Esophagus muscularis mucosa (tissue), 4 donors: ENCODE measurements around the gene ZNF554. TPM values are rescaled to one million over a fixed set of nuclear protein-coding genes. Genes with fewer than 3 reads are reported as not detected.
"Not testable (repeated sequence)": the region's sequence is repeated elsewhere in the genome, so short reads cannot be mapped to it uniquely, and the experiment has no call there.

Experiments used
- DNase-seq: peaks from one replicate; pipeline ENCODE4 v3.0.0-alpha.2; 2017; ENCODE audit errors: extremely low spot score
- H3K27ac ChIP-seq, 4 donors: fragments of 200-600 bp; sonication (generic); replicated peaks in 1 of 4; 1 replicate in 3 of 4; 2 replicates in 1 of 4; pipeline ENCODE4 v1.5.1; 2016 to 2019; ENCODE audit warnings: mild to moderate bottlenecking in 1 of 4
- H3K27me3 ChIP-seq, 4 donors: fragments of 200-600 bp; sonication (generic); one replicate each; pipeline versions ENCODE4 v1.5.1 to v1.6.0; 2016 to 2019
- H3K36me3 ChIP-seq, 4 donors: fragments of 200-600 bp; sonication (generic); one replicate each; pipeline ENCODE4 v1.5.1; 2016 to 2019
- H3K4me1 ChIP-seq, 4 donors: fragments of 200-600 bp; sonication (generic); one replicate each; pipeline ENCODE4 v1.5.1; 2016 to 2019
- H3K4me3 ChIP-seq, 4 donors: fragments of 200-600 bp; sonication (generic); 1 replicate in 2 of 4; 2 replicates in 2 of 4; pipeline ENCODE4 v1.5.1; 2016 to 2019; ENCODE audit warnings: mild to moderate bottlenecking in 4 of 4, moderate library complexity in 1 of 4
- H3K9me3 ChIP-seq, 4 donors: fragments of 200-600 bp; sonication (generic); 1 replicate in 3 of 4; 2 replicates in 1 of 4; pipeline ENCODE4 v1.5.1; 2016 to 2019
- EP300 ChIP-seq: sonication (generic); formaldehyde crosslinking; IDR thresholded peaks from one replicate; pipeline ENCODE4 v1.6.1; 2017; ENCODE audit warnings: antibody characterized with exemption
- POLR2A ChIP-seq: fragments of 450-650 bp; IDR thresholded peaks from one replicate; pipeline ENCODE4 v1.6.1; 2017; ENCODE audit warnings: antibody characterized with exemption, moderate library complexity, mild to moderate bottlenecking, low read depth
- POLR2AphosphoS5 ChIP-seq, 2 donors: sonication (generic); formaldehyde crosslinking; IDR thresholded peaks; one replicate each; pipeline ENCODE4 v1.6.1; 2017; ENCODE audit warnings: antibody characterized with exemption in 2 of 2
- WGBS: methylation state at CpG from one replicate; pipeline ENCODE4 v1.1.5; 2018; 5-methylcytosine and 5-hydroxymethylcytosine counted together
- intact Hi-C: fragments of 100-400 bp; cut with DNase I; formaldehyde crosslinking; loops from one replicate; pipeline ENCODE4 v1.15.1; 2023
- total RNA-seq, 4 donors: library from RNA; depleted of rRNA; stranded (reverse); fragments of >200 nt; gene quantifications; one replicate each; pipeline versions ENCODE4 v1.1.0 to v1.2.1, GENCODE V29; 2016
- TF ChIP-seq, protein P1 (sequence below), 3 experiments: fragments of 200-600 bp in 2 of 3; fragments of 450-650 bp in 1 of 3; sonication (generic) in 2 of 3; IDR thresholded peaks; one replicate each; pipeline ENCODE4 v1.5.1; 2017 to 2019; ENCODE audit warnings: antibody characterized with exemption in 3 of 3, mild to moderate bottlenecking in 2 of 3, moderate library complexity in 1 of 3

The ZNF554 gene
- total RNA-seq, 4 donors from 2014 or later, result 2.9 to 7.1 (median 4.6) TPM

- no peak for DNase-seq
- Histone ChIP-seq H3K36me3 (peaks cover 12 to 64% (median 49%) of the 10 kb centered on the region in 4 donors), H3K27ac (no peak overlapping the region), H3K9me3 (no peaks in the 10 kb centered on the region), H3K4me3 (no peak overlapping the region), H3K4me1 (peaks cover 8 to 17% (median 9%) of the 10 kb centered on the region in 4 donors), H3K27me3 (no peaks in the 10 kb centered on the region)
- intact Hi-C loops, result no loop called here
- 90% methylated on average over 24 of the region's 32 CpGs for WGBS
- TF ChIP-seq, protein P1, sequence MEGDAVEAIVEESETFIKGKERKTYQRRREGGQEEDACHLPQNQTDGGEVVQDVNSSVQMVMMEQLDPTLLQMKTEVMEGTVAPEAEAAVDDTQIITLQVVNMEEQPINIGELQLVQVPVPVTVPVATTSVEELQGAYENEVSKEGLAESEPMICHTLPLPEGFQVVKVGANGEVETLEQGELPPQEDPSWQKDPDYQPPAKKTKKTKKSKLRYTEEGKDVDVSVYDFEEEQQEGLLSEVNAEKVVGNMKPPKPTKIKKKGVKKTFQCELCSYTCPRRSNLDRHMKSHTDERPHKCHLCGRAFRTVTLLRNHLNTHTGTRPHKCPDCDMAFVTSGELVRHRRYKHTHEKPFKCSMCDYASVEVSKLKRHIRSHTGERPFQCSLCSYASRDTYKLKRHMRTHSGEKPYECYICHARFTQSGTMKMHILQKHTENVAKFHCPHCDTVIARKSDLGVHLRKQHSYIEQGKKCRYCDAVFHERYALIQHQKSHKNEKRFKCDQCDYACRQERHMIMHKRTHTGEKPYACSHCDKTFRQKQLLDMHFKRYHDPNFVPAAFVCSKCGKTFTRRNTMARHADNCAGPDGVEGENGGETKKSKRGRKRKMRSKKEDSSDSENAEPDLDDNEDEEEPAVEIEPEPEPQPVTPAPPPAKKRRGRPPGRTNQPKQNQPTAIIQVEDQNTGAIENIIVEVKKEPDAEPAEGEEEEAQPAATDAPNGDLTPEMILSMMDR (IDR thresholded peaks at IDR 0.05), result no peak
- no peak for TF ChIP-seq EP300
- TF ChIP-seq POLR2AphosphoS5 (IDR thresholded peaks at IDR 0.05), result no peak
- TF ChIP-seq POLR2A, result no peak
Measured at GRCh38 chr19:2790557-2791271, 29.0 kb upstream of the ZNF554 start.

GRCh38 chr19:2791440-2791839 lies 28.2 kb upstream of the ZNF554 start:
- DNase-seq, result no peak
- Histone ChIP-seq H3K36me3 (peaks cover 13 to 72% (median 54%) of the 10 kb centered on the region in 4 donors), H3K4me3 (no peak overlapping the region), H3K27ac (no peak overlapping the region), H3K4me1 (peaks cover under 1 to 10% (median 1%) of the 10 kb centered on the region in 4 donors), H3K9me3 (no peaks in the 10 kb centered on the region), H3K27me3 (no peaks in the 10 kb centered on the region)
- intact Hi-C loops, result no loop called here
- no peak for TF ChIP-seq EP300
- TF ChIP-seq POLR2AphosphoS5 (IDR thresholded peaks at IDR 0.05), result no peak
- TF ChIP-seq POLR2A, result no peak
- TF ChIP-seq, protein P1 (IDR thresholded peaks at IDR 0.05), result no peak
- WGBS, result 93% methylated on average over 16 of the region's 16 CpGs

- peaks cover 13 to 76% (median 57%) of the 10 kb centered on the region in 4 donors for H3K36me3 ChIP-seq
- peaks cover 0 to 6% (median 2%) of the 10 kb centered on the region in 4 donors for H3K4me1 ChIP-seq
- 91% methylated on average over 16 of the region's 16 CpGs for WGBS
- no peak overlapping the region for H3K27ac ChIP-seq
- TF ChIP-seq EP300, result no peak
- intact Hi-C loops, result no loop called here
- no peaks in the 10 kb centered on the region for H3K9me3 ChIP-seq
- no peak for DNase-seq
- no peak overlapping the region for H3K4me3 ChIP-seq
- no peaks in the 10 kb centered on the region for H3K27me3 ChIP-seq
Measured at GRCh38 chr19:2791876-2792275, 27.8 kb upstream of the ZNF554 start.

DNA sequence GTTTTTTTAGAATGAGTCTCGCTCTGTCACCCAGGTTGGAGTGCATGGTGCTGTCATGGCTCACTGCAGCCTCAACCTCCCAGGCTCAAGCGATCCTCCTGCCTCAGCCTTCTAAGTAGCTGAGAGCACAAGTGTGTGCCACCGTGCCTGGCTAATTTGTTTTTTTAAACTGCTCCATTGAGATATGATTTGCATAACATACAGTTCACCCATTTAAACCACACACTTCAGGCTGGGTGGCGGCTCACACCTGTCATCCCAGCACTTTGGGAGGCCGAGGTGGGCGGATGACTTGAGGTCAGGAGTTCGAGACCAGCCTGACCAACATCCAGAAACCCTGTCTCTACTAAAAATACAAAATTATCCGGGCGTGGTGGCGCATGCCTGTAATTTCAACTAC lies 27.0 kb upstream of the ZNF554 start:
- H3K4me3 ChIP-seq, H3K9me3 ChIP-seq, H3K27me3 ChIP-seq, DNase-seq, H3K4me1 ChIP-seq, intact Hi-C loops, H3K27ac ChIP-seq: not testable (repeated sequence)
- H3K36me3 ChIP-seq, result peaks cover 13 to 84% (median 60%) of the 10 kb centered on the region in 4 donors
- 98% methylated on average over 10 of the region's 10 CpGs for WGBS

- peaks cover 13 to 88% (median 60%) of the 10 kb centered on the region in 4 donors for H3K36me3 ChIP-seq
- intact Hi-C loops, result no loop called here
- peaks cover 0 to 7% (median 0%) of the 10 kb centered on the region in 4 donors for H3K4me1 ChIP-seq
- H3K27me3 ChIP-seq, result no peaks in the 10 kb centered on the region
- no peaks in the 10 kb centered on the region for H3K9me3 ChIP-seq
- 96% methylated on average over 7 of the region's 7 CpGs for WGBS
- TF ChIP-seq POLR2AphosphoS5 (IDR thresholded peaks at IDR 0.05) (no peak), EP300 (no peak), POLR2A (no peak)
- TF ChIP-seq, protein P1 (IDR thresholded peaks at IDR 0.05), result no peak
- no peak overlapping the region for H3K4me3 ChIP-seq
- DNase-seq, result no peak
- no peak overlapping the region for H3K27ac ChIP-seq
Measured at GRCh38 chr19:2793126-2793525, 26.5 kb upstream of the ZNF554 start.

GRCh38 chr19:2793577-2793976 lies 26.1 kb upstream of the ZNF554 start:
- 92% methylated on average over 12 of the region's 12 CpGs for WGBS
- no peaks in the 10 kb centered on the region for H3K27me3 ChIP-seq
- peaks cover 13 to 88% (median 62%) of the 10 kb centered on the region in 4 donors for H3K36me3 ChIP-seq
- TF ChIP-seq POLR2A, result no peak
- TF ChIP-seq POLR2AphosphoS5 (IDR thresholded peaks at IDR 0.05), result no peak
- TF ChIP-seq, protein P1 (IDR thresholded peaks at IDR 0.05), result no peak
- H3K4me1 ChIP-seq, result peaks cover 0 to 11% (median 0%) of the 10 kb centered on the region in 4 donors
- no peaks in the 10 kb centered on the region for H3K9me3 ChIP-seq
- H3K27ac ChIP-seq, result no peak overlapping the region
- no peak for DNase-seq
- intact Hi-C loops, result no loop called here
- no peak overlapping the region for H3K4me3 ChIP-seq
